ENCODE data around the gene EFNA4.

DNA sequence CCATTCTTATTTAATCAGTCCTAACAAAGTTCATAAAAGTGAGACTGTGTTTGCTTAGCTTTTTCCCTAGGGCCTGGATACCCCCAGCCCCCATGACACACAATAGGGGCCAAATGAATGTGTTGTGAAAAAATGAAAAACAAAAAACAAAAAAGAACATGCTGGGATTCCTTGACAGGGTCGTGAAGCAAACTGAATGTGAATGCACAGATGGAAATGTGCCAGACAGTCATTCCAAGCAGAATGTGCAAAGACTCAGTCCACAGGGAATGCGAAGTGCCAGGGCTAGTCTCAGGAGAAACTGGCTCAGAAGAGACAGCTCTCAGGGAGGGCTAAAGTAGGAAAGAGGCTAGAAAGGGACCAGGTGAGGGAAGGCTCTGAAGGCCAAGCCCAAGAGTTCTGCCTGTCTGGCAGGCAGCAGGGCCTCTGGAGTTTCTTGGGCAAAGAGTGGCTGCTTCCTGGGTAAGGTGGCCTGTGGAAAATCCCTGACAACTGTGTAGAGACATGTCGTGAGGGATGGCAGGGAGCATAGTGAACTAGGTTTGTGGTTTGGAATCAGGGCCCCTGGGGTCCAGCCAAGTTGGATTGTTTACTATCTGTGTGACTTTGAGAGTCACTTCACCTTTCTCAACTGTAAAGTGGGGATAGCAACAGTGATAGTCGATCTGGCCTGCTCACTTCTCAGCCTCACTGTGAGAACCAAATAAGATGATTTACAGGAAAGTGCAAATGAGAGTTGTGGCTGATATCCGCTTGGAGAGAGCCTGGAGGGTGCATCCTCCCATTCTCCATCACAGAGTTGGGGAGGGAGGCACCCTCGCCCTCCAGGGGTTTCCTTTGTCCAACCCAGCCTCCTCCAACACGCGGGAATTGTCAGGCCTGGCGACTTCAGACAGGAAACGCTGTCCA, 13.6 kb upstream of the EFNA4 start:
- TF ChIP-seq, protein P1, sequence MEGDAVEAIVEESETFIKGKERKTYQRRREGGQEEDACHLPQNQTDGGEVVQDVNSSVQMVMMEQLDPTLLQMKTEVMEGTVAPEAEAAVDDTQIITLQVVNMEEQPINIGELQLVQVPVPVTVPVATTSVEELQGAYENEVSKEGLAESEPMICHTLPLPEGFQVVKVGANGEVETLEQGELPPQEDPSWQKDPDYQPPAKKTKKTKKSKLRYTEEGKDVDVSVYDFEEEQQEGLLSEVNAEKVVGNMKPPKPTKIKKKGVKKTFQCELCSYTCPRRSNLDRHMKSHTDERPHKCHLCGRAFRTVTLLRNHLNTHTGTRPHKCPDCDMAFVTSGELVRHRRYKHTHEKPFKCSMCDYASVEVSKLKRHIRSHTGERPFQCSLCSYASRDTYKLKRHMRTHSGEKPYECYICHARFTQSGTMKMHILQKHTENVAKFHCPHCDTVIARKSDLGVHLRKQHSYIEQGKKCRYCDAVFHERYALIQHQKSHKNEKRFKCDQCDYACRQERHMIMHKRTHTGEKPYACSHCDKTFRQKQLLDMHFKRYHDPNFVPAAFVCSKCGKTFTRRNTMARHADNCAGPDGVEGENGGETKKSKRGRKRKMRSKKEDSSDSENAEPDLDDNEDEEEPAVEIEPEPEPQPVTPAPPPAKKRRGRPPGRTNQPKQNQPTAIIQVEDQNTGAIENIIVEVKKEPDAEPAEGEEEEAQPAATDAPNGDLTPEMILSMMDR (IDR thresholded peaks at IDR 0.05): no peak
- no peak for TF ChIP-seq EZH2 (IDR thresholded peaks at IDR 0.05)
- TF ChIP-seq EZH2phosphoT487 (IDR thresholded peaks at IDR 0.05): no peak
